Peyer's patch (tissue), 4 donors: ENCODE results near the gene SLC32A1. TPM values are rescaled to one million over a fixed set of nuclear protein-coding genes. Genes with fewer than 3 reads are reported as not detected.

Experiments
- DNase-seq, 3 donors: peaks; one replicate each; pipeline ENCODE4 v3.0.0-alpha.2; 2017 to 2019
- H3K27ac ChIP-seq, 4 donors: fragments of 200-600 bp; sonication (generic); one replicate each; pipeline ENCODE4 v1.5.1; 2016 to 2019
- H3K27me3 ChIP-seq, 2 donors: fragments of 200-600 bp; sonication (generic); one replicate each; pipeline ENCODE4 v1.5.1; 2019
- H3K36me3 ChIP-seq, 3 donors: fragments of 200-600 bp; sonication (generic); one replicate each; pipeline ENCODE4 v1.5.1; 2016 to 2019
- H3K4me1 ChIP-seq, 4 donors: fragments of 200-600 bp; sonication (generic); one replicate each; pipeline ENCODE4 v1.5.1; 2016 to 2019
- H3K4me3 ChIP-seq, 4 donors: fragments of 200-600 bp; sonication (generic); 1 replicate in 3 of 4; 2 replicates in 1 of 4; pipeline ENCODE4 v1.5.1; 2016 to 2019; ENCODE audit warnings: mild to moderate bottlenecking in 1 of 4
- H3K9me3 ChIP-seq, 4 donors: fragments of 200-600 bp; sonication (generic); one replicate each; pipeline ENCODE4 v1.5.1; 2016 to 2019; ENCODE audit warnings: mild to moderate bottlenecking in 1 of 4
- POLR2A ChIP-seq, 2 donors: fragments of 450-650 bp; IDR thresholded peaks; one replicate each; pipeline ENCODE4 v1.5.1; 2017; ENCODE audit warnings: antibody characterized with exemption in 2 of 2, mild to moderate bottlenecking in 2 of 2, moderate library complexity in 2 of 2
- total RNA-seq, 4 donors: library from RNA; depleted of rRNA; stranded (reverse); fragments of >200 nt; gene quantifications; one replicate each; pipeline ENCODE4 v1.1.0, GENCODE V29; 2016
- TF ChIP-seq, protein P1 (sequence below), 6 experiments: fragments of 450-650 bp in 4 of 6; fragments of 200-600 bp in 2 of 6; sonication (generic) in 1 of 6; IDR thresholded peaks; one replicate each; pipeline ENCODE4 v1.5.1; 2017 to 2019; ENCODE audit warnings: antibody characterized with exemption in 6 of 6, mild to moderate bottlenecking in 3 of 6, moderate library complexity in 1 of 6

The SLC32A1 gene
- total RNA-seq, 4 donors from 2014 or later = not detected

DNA sequence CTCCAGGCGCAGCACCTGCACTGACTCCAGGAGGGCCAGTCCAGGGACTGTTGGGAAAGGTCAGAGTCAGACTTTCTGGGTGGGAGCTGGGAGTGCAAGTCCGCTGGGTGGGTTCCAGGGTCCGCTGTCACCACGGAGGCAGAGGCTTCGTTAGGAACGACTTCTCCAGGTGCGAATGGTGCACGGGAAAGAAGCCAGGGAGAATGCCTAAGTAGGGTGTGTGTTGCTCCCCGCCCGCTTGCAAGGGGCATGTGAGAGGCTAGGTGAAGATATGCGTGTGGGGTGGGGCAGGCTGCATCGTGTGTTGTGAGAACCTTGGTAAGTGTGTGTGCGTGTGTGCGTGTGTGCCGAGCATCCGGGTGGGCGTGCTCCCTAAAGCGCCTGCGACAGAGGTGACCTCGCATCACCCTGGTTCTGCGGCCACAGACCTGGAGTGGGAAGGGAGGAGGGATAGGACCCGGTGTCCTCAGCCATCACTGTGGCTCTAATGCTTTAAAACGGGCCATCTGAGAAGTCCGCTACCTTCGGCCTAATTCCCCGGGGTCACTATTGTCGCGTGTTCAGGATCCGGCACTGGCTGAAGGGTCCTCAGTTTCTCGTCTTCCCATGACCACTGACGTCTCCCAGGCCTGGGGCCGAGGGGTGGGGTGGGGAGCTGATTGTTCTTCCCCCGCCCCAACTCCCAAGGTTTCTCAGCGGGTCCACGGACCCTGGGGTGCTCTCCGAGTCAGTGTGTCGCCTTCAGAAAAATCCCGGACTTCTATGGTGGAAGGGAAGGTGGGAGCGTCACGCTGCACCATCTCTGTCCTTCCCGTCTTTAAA is 6.1 kb downstream of the SLC32A1 start:
- DNase-seq = no peak
- Histone ChIP-seq H3K27ac (no peak overlapping the region), H3K9me3 (peaks cover 0 to 19% (median 0%) of the 10 kb centered on the region in 4 donors), H3K27me3 (peaks cover 0 to 66% of the 10 kb centered on the region in 2 donors), H3K36me3 (no peaks in the 10 kb centered on the region), H3K4me1 (peaks cover 0 to 28% (median 10%) of the 10 kb centered on the region in 4 donors), H3K4me3 (peak overlapping the region in 1 of 4 donors; percentile 29)
- no peak for TF ChIP-seq POLR2A (IDR thresholded peaks at IDR 0.05)
- TF ChIP-seq, protein P1, sequence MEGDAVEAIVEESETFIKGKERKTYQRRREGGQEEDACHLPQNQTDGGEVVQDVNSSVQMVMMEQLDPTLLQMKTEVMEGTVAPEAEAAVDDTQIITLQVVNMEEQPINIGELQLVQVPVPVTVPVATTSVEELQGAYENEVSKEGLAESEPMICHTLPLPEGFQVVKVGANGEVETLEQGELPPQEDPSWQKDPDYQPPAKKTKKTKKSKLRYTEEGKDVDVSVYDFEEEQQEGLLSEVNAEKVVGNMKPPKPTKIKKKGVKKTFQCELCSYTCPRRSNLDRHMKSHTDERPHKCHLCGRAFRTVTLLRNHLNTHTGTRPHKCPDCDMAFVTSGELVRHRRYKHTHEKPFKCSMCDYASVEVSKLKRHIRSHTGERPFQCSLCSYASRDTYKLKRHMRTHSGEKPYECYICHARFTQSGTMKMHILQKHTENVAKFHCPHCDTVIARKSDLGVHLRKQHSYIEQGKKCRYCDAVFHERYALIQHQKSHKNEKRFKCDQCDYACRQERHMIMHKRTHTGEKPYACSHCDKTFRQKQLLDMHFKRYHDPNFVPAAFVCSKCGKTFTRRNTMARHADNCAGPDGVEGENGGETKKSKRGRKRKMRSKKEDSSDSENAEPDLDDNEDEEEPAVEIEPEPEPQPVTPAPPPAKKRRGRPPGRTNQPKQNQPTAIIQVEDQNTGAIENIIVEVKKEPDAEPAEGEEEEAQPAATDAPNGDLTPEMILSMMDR (IDR thresholded peaks at IDR 0.05) = no peak

DNA sequence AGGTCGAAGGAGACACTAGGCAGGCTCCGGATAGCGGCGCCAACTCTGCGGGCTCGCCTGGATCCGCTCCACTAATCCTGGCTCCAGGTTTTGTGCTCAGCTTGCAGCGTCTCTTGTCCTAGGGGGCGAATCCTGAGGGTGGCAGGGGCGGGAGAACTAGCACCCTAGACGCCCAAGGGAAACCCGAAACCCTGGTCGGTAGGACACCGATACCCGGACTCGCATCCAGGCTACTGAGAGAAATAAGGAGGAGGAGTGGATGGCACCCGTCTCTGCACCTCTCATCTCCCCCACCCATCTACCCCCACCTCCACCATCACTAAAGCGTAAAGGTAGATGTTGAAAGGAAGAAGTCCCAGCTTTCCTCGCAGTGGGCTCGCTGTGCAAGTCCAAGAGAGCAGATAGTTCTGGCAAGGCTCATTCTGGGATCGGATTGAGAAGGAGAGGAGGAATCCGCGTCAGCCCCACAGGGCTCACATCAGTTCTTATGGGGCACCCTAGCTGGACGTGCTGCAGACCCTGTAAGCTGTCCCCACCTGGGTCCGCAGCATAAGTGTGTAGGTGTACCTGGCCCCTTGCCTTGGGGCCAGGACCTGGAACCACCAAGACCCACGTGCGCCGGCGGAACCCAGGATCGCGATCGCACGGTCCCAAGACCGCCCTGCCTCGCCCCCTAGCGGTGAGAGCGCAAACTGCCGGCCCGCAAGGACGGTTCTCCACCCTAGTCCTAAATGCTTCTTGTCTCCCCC is 6.9 kb downstream of the SLC32A1 start:
- peak; percentile 62 to 84 (median 75) for DNase-seq
- TF ChIP-seq, protein P1 (IDR thresholded peaks at IDR 0.05) = peak; percentile 76 to 98 (median 84)
- TF ChIP-seq POLR2A (IDR thresholded peaks at IDR 0.05) = no peak
- H3K4me3 ChIP-seq = peak overlapping the region in 3 of 4 donors; percentile 29 to 45 (median 31)
- H3K36me3 ChIP-seq = no peaks in the 10 kb centered on the region
- H3K27ac ChIP-seq = no peak overlapping the region
- H3K4me1 ChIP-seq = peaks cover 0 to 21% (median 10%) of the 10 kb centered on the region in 4 donors
- peaks cover 0 to 18% (median 0%) of the 10 kb centered on the region in 4 donors for H3K9me3 ChIP-seq
- H3K27me3 ChIP-seq = peaks cover 0 to 59% of the 10 kb centered on the region in 2 donors

DNA sequence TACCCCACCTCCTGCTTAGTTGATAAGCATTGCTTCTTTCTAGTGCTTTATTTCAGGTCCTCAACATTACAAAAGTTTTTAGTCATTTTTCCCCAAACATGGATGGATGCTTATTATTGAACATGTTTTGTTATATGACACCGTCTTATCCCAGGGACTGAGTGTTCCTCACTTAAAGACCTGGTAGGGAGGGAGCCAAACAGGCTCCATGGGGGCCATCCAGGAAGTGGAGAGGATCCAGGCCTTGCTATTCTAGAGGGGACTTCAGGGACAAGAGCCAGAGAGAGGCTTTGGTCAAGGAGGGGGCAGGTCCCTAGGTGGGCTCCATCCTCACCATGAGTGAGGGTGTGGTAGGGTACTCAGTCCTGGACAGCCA is 7.4 kb downstream of the SLC32A1 start:
- peaks cover 0 to 54% of the 10 kb centered on the region in 2 donors for H3K27me3 ChIP-seq

DNA sequence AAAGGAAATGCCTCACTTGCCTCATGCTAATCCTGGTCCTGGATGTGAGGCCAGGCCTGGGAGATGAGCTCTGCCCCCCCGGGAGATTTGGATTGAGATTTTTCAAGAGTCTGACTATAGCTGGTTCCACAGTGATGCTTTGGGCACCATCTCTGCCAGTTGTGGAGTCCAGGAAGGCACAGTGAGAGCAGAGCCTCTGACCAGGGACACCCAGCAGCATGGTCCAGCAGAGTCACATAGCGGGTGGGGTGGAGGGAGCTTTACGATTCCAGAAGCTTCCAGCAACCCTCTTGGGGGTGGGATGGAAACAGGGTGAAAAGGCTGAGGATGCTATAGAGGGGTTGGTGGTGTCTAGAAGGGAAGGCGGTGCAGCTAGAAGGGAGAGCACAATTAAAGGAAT is 8.7 kb downstream of the SLC32A1 start:
- TF ChIP-seq, protein P1 (IDR thresholded peaks at IDR 0.05) = no peak
- no peak for TF ChIP-seq POLR2A (IDR thresholded peaks at IDR 0.05)
- Histone ChIP-seq H3K4me1 (peaks cover 0 to 21% (median 8%) of the 10 kb centered on the region in 4 donors), H3K27me3 (peaks cover 0 to 42% of the 10 kb centered on the region in 2 donors), H3K36me3 (no peaks in the 10 kb centered on the region), H3K27ac (no peak overlapping the region), H3K4me3 (no peak overlapping the region), H3K9me3 (peaks cover 0 to 9% (median 0%) of the 10 kb centered on the region in 4 donors)
- no peak for DNase-seq

More for the DNA sequence above, 7.4 kb downstream of the SLC32A1 start:
- Histone ChIP-seq H3K4me3 (peak overlapping the region in 1 of 4 donors; percentile 31), H3K27ac (no peak overlapping the region), H3K9me3 (peaks cover 0 to 15% (median 0%) of the 10 kb centered on the region in 4 donors), H3K36me3 (no peaks in the 10 kb centered on the region), H3K4me1 (peaks cover 0 to 21% (median 8%) of the 10 kb centered on the region in 4 donors)
- DNase-seq = no peak
- no peak for TF ChIP-seq POLR2A (IDR thresholded peaks at IDR 0.05)
- TF ChIP-seq, protein P1 (IDR thresholded peaks at IDR 0.05) = no peak

DNA sequence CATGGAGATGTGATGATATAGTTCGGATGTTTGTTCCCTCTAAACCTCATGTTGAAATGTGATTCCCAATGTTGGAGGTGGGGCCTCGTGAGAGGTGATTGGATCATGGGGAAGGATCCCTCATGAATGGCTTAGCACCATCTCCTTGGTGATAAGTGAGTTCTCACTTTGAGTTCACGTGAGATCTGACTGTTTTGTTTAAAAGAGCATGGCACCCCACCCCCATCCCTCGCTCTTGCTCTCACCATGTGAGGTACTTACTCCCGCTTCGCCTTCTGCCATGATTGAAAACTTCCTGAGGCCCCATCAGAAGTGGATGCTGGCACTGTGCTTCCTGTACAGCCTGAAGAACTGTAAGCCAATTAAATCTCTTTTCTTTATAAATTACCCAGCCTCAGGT is 10.9 kb downstream of the SLC32A1 start:
- Histone ChIP-seq H3K4me1 (peaks cover 0 to 16% (median 7%) of the 10 kb centered on the region in 4 donors), H3K27me3 (peaks cover 0 to 20% of the 10 kb centered on the region in 2 donors), H3K4me3 (no peak overlapping the region), H3K9me3 (no peaks in the 10 kb centered on the region), H3K27ac (no peak overlapping the region), H3K36me3 (no peaks in the 10 kb centered on the region)
- no peak for DNase-seq
- TF ChIP-seq, protein P1 (IDR thresholded peaks at IDR 0.05) = no peak
- TF ChIP-seq POLR2A (IDR thresholded peaks at IDR 0.05) = no peak
